Measurements from ENCODE around the gene ACER3.

- TF ChIP-seq CTCF (IDR thresholded peaks at IDR 0.05), result no peak
- no peak for TF ChIP-seq POLR2A (IDR thresholded peaks at IDR 0.05)
- no peak for TF ChIP-seq EP300 (IDR thresholded peaks at IDR 0.05)
Observed at GRCh38 chr11:76859708-76860227, 950 bp upstream of the ACER3 start.
